Activated T-helper 17 cell treated with anti-CD3 and anti-CD28 coated beads, Interleukin-2, amount 50 U/mL, for 72 hours (primary cell): ENCODE data around the gene NEK7. TPM values are rescaled to one million over a fixed set of nuclear protein-coding genes. Genes with fewer than 3 reads are reported as not detected.
A peak's percentile ranks its signal among the peaks of the same experiment; 100 is the strongest.

Experiments
- ATAC-seq: fragments of 150-1000 bp; cut with Tn5 transposase; replicated peaks from 2 replicates; pipeline ENCODE4 v1.10.0; 2021; ENCODE audit warnings: mild to moderate bottlenecking, moderate library complexity
- H3K27ac Mint-ChIP-seq: one replicate; pipeline ENCODE4 v1.8.0; 2022; ENCODE audit warnings: mixed read lengths
- H3K27me3 Mint-ChIP-seq: one replicate; pipeline ENCODE4 v1.8.0; 2022; ENCODE audit warnings: mixed read lengths
- H3K36me3 Mint-ChIP-seq: one replicate; pipeline ENCODE4 v1.8.0; 2022; ENCODE audit warnings: low read depth, mild to moderate bottlenecking, mixed read lengths
- H3K4me1 Mint-ChIP-seq: one replicate; pipeline ENCODE4 v1.8.0; 2022; ENCODE audit warnings: mixed read lengths
- H3K4me3 Mint-ChIP-seq: one replicate; pipeline ENCODE4 v1.8.0; 2022; ENCODE audit warnings: mild to moderate bottlenecking, mixed read lengths
- H3K9me3 Mint-ChIP-seq: one replicate; pipeline ENCODE4 v1.8.0; 2022; ENCODE audit warnings: mixed read lengths
- total RNA-seq, 2 donors: library from RNA; stranded (reverse); gene quantifications; one replicate each; pipeline ENCODE4 v1.2.3, GENCODE V29; 2022

Gene NEK7
- total RNA-seq, 2 donors from 2014 or later, result 64.3 to 76.9 TPM

DNA sequence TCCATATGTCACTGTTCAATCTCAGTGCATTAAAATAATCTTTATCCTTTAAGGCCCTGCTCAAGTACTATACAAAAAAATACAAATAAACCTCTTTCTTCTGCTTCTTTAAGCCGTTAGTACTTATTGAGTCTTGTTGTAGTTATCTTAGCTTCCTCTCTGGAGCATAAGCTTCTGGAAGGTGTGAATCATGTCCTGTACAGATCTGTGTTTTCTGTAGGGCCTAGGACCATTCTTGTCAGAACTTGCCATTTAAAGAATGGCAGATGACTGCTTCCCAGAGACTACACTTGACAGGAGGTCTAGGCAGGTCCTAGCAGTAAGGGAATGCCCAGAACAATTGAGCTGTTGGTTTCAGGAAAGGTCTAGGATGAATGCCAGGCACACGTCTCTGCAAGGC is 12.9 kb downstream of the NEK7 start:
- Mint-ChIP-seq H3K36me3 (peaks cover 12% of the 10 kb centered on the region), H3K9me3 (no peaks in the 10 kb centered on the region), H3K4me3 (peak overlapping the region; percentile 87), H3K27ac (peak overlapping the region; percentile 96), H3K4me1 (peaks cover 66% of the 10 kb centered on the region), H3K27me3 (no peaks in the 10 kb centered on the region)
- peak; percentile 45 for ATAC-seq

DNA sequence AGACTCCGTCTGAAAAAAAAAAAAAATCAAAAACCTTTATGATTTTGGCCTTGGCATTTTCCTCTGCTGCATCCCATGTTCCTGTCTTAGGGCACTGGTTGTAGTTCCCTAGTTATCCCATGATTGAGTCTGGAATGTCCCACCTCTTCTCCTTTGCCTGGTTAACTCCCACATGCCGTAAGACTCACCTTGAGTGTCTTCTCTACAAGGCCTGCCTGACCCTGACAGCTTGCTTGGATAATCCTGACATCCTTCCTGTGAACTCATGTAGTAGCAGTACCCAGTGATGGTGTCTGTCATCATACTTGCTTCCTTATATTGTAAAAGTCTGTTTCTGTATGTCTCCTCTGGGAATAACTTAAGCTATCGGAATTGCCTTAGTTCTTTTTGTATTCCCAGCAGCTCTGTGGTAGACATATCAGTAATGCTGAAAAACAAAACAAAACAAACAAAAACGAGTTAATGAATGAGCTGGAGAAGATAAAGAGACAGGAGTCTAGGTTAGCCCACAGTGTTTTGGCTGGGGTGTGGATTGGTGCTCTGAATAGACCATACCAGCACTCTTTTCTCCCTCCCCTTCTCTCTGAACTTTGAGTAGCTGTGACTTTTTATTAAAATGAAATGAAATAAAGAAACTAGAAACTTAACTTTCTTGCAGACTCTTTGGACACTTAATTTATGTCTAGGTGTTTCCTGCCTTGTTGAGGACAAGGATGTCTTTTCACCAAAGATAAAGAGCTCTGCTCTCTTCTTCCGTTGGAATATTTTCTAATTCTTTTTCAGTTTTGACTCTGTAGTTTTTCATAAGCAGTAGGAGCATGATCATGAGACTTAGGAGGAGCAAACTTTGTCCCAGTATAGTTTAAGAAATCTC is 15.1 kb downstream of the NEK7 start:
- Mint-ChIP-seq H3K9me3 (no peaks in the 10 kb centered on the region), H3K27ac (peak overlapping the region; percentile 76), H3K27me3 (no peaks in the 10 kb centered on the region), H3K4me3 (peak overlapping the region; percentile 69), H3K4me1 (peaks cover 65% of the 10 kb centered on the region), H3K36me3 (peaks cover 7% of the 10 kb centered on the region)
- ATAC-seq, result no peak

DNA sequence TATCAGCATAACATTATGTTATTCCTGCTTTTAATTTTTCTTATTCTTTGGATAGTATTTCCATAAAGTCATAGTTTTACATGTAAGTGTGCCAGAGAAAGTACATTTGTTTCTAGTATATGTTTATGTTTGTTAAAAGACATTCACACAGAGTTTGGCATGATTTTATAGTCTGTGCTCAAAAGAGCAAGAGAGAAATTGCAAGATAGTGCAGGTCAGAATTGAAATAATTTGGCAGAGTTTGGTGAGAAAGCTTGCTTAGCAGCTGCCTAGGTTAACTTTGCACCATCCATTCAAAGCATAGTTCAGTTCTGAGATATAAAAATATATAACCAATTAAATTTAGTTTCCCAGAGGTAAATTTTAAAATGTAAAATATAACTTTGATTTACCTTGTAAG is 17.0 kb downstream of the NEK7 start:
- Mint-ChIP-seq H3K4me1 (peaks cover 61% of the 10 kb centered on the region), H3K27me3 (no peaks in the 10 kb centered on the region), H3K4me3 (peak overlapping the region; percentile 69), H3K27ac (peak overlapping the region; percentile 95), H3K9me3 (no peaks in the 10 kb centered on the region), H3K36me3 (peaks cover 7% of the 10 kb centered on the region)
- ATAC-seq, result no peak

DNA sequence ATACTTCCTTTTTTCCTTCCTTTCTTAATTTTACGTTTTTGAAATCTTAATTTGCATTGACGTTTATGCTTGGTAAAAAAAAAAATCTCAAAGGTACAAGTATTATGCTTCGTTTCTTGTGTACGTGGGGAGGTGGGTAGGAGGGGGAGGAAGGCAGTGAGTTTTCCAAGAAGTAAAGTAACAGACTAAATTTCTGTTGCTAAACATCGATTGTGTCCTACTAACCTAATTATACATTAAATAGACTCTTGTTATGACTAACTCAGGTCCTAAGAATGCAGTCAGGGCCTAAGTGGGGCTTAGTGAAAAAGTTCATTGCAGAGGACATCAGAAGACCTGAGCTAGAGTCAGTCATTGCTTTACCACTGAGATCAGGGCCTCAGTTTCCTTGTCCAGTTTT is 17.5 kb downstream of the NEK7 start:
- H3K27ac Mint-ChIP-seq, result peak overlapping the region; percentile 95
- peak overlapping the region; percentile 69 for H3K4me3 Mint-ChIP-seq
- peaks cover 62% of the 10 kb centered on the region for H3K4me1 Mint-ChIP-seq
- no peaks in the 10 kb centered on the region for H3K27me3 Mint-ChIP-seq
- peaks cover 7% of the 10 kb centered on the region for H3K36me3 Mint-ChIP-seq
- peak; percentile 62 for ATAC-seq
- H3K9me3 Mint-ChIP-seq, result no peaks in the 10 kb centered on the region

DNA sequence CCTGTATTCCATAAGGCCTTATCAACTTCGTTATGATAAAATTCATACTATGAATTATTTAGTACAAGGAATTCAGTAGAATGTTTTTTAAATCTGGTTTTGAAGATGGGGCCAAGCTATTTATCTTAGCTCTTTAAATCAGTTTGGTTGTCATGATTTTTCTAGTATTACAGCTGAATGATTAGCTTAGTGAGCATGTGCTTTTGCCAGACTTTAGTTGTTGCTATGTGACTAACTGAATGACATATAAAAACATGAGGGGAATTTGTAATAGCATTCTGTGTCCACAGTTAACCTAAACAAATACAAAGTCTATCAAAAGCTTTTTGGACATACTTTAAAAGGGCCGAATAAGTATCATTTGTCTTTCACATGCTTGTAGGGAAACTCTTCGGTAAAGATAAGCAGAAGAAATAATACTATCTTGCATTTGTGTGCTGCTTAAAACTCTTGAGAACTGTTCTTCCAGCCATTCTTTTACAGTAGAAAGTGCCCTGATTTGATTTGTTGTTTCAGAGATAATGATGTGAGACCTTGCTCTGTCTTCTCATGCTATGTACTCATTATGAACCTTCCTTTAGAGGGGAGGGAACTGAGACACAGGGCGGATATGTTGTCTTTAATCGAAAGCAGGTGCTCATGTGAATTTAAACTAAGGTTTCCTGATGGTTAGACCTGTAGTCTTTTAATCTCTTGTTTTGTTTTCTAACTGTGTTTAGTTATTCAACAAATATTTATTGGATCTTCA is 18.8 kb downstream of the NEK7 start:
- peak overlapping the region; percentile 90 for H3K27ac Mint-ChIP-seq
- peak; percentile 81 for ATAC-seq
- no peaks in the 10 kb centered on the region for H3K27me3 Mint-ChIP-seq

DNA sequence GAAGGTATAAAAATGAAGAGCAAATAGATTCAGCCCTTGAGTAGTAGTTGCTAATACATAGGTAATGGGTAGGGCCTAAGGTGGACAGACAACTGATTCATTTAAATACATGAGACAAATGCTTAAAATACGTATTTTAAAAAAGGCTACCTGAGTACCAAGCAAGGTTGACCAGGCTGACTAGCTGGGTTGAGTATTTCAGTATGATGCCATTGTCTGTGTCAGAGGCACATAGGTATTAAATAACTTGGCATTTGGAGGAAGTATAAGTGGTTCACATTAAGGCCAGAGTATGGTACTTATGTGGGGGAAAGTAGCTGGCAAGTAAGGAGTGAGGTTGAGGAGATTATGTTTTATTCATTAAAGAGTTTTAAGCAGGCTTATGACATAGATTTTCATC is 19.4 kb downstream of the NEK7 start:
- Mint-ChIP-seq H3K4me1 (peaks cover 68% of the 10 kb centered on the region), H3K4me3 (peak overlapping the region; percentile 86), H3K36me3 (no peaks in the 10 kb centered on the region), H3K27ac (peak overlapping the region; percentile 90), H3K27me3 (no peaks in the 10 kb centered on the region), H3K9me3 (no peaks in the 10 kb centered on the region)
- ATAC-seq, result peak; percentile 56

More for the DNA sequence above, 18.8 kb downstream of the NEK7 start:
- H3K4me1 Mint-ChIP-seq, result peaks cover 65% of the 10 kb centered on the region
- no peaks in the 10 kb centered on the region for H3K36me3 Mint-ChIP-seq
- H3K4me3 Mint-ChIP-seq, result peak overlapping the region; percentile 86
- H3K9me3 Mint-ChIP-seq, result no peaks in the 10 kb centered on the region

DNA sequence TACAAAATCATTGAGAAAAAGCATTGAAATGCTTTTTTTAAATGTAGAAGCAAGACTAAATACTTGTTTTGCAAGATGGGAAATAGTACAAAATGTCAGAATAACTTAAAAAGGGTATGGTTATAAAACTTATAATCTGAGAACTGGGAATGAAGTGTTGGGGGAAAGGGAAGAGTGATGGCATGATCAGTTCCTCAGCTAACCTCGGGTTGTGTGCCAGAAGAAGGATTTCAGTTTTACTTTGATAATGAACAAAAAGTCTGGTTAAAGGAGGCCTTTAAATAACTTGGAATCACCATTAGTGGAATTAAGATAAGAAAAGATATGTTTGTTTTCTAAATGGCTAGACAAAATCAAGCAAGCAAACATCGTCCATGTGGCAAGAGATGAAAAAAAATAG is 20.7 kb downstream of the NEK7 start:
- H3K4me1 Mint-ChIP-seq, result peaks cover 73% of the 10 kb centered on the region
- H3K27me3 Mint-ChIP-seq, result no peaks in the 10 kb centered on the region
- ATAC-seq, result no peak
- peak overlapping the region; percentile 90 for H3K27ac Mint-ChIP-seq
- H3K9me3 Mint-ChIP-seq, result no peaks in the 10 kb centered on the region
- no peaks in the 10 kb centered on the region for H3K36me3 Mint-ChIP-seq
- peak overlapping the region; percentile 86 for H3K4me3 Mint-ChIP-seq

DNA sequence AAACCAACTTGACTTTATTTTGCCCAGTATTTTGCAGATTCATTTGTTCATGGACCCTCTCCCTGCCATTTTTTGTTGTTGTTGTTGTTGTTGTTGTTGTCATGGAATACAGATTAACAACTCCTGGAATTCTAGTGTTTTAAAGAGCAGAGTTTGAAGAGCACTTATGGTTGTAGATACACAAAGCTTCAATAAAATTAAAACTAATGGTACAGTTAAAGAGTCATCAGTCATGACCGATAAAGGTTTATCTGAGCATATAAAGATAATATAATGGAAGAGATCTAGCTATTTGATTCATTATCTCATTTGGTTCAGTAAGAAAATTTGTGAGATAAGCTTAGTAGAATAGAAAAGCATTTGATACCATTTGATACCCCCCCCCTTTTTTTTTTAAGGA is 21.8 kb downstream of the NEK7 start:
- Mint-ChIP-seq H3K27me3 (no peaks in the 10 kb centered on the region), H3K4me3 (peak overlapping the region; percentile 86), H3K9me3 (no peaks in the 10 kb centered on the region), H3K36me3 (no peaks in the 10 kb centered on the region), H3K4me1 (peaks cover 76% of the 10 kb centered on the region), H3K27ac (peak overlapping the region; percentile 90)
- no peak for ATAC-seq

DNA sequence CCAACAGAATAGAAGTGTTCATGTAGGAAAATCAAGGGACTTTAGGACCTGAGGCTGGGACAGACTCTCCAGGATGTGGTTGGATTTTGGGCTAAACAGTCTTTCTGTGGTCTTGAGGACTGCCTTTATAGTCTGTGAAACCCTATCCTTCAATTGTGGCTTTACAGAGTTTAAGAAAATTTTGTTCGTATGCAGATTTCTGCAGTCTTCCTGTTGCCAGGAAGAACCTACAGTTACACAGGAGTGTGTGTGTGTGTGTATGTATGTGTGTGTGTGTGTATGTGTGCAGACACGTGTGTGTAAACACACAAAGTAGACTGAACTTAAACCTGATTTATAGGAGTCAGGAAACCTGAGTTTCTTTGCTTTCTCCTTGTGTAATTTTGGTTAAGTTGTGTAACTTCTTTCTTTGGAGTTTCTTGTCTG is 22.8 kb downstream of the NEK7 start:
- Mint-ChIP-seq H3K27me3 (no peaks in the 10 kb centered on the region), H3K4me3 (peak overlapping the region; percentile 86), H3K36me3 (no peaks in the 10 kb centered on the region), H3K4me1 (peaks cover 72% of the 10 kb centered on the region), H3K9me3 (no peaks in the 10 kb centered on the region), H3K27ac (peak overlapping the region; percentile 58)
- peak; percentile 15 for ATAC-seq

DNA sequence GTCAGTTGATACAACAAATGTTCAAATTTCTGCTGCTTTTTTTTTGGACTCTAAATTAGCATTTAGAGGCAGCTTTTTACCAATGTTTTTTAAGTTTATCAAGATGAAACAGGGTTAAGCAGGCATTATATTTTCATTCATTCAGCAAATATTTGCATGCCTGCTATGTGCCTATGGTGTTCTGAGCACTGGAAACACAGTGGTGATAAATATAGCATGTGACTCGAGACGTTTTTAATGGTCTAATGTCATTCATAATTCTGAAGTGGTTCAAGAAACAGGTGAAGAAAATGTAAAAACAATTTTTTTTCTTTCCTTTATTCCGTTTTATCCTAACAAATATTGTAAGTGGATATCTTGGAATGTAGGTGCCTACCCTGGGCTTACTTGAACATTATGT is 26.8 kb downstream of the NEK7 start:
- Mint-ChIP-seq H3K27ac (no peak overlapping the region), H3K36me3 (no peaks in the 10 kb centered on the region)
- no peak for ATAC-seq

DNA sequence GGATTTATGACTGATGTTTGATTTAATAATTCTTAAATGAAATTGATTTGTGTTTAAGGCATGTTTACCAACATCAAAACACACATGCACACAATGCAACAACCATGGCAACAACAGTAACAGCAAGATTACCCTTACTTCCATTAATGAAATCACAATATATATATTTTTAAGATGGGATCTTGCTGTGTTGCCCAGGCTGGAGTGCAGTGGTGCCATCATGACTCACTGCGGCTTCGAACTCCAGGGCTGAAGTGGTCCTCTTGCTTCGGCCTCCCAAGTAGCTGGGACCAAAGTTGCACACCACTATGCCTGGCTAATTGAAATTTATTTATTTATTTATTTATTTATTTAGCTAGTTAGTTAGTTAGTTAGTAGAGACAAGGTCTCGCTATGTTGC is 27.7 kb downstream of the NEK7 start:
- Mint-ChIP-seq H3K36me3 (no peaks in the 10 kb centered on the region), H3K4me1 (peaks cover 46% of the 10 kb centered on the region), H3K27me3 (no peaks in the 10 kb centered on the region), H3K27ac (no peak overlapping the region), H3K9me3 (no peaks in the 10 kb centered on the region), H3K4me3 (peak overlapping the region; percentile 68)
- no peak for ATAC-seq

More for the DNA sequence above, 26.8 kb downstream of the NEK7 start:
- H3K4me3 Mint-ChIP-seq, result peak overlapping the region; percentile 16
- no peaks in the 10 kb centered on the region for H3K27me3 Mint-ChIP-seq
- no peaks in the 10 kb centered on the region for H3K9me3 Mint-ChIP-seq
- peaks cover 52% of the 10 kb centered on the region for H3K4me1 Mint-ChIP-seq

DNA sequence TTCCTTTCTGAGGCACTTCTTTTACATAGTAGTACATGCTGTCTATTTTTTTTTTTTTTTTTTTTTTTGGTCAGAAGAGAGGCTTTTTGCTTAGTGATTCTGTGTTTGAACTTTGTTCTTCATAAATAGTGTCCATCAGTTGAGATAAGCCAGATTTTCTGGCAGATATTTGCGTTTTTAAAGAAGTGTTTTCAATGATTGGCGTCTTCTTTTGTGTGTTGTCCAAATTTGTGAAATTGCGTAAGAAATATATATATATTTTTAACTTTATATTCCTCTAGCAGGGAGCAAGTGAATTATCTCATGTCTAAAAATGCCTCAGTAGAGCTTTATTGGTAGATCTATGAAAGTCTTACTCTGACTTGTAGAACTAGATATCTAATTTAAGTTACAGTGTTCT is 28.3 kb downstream of the NEK7 start:
- no peak for ATAC-seq
- H3K4me3 Mint-ChIP-seq, result peak overlapping the region; percentile 68
- H3K4me1 Mint-ChIP-seq, result peaks cover 40% of the 10 kb centered on the region
- H3K9me3 Mint-ChIP-seq, result no peaks in the 10 kb centered on the region
- no peaks in the 10 kb centered on the region for H3K36me3 Mint-ChIP-seq
- H3K27ac Mint-ChIP-seq, result peak overlapping the region; percentile 84
- H3K27me3 Mint-ChIP-seq, result no peaks in the 10 kb centered on the region

DNA sequence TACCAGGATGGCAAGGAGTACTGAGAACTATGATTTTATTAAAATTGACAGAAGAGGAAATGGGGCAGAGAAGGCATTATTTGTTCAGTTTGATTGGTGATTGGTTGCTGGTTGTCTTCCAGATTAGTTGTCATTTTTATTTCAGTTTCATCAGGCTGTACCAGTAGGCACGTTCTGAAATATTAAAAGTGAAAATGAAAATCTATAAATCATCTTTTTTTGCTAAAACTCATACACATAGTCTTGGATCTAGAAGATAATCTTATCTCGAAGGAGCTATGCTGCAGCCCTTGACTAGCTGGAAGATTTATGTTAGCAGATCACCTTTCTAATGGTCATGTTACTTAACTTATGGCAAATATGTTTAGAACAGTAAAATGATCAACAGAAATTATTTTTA is 29.0 kb downstream of the NEK7 start:
- ATAC-seq, result peak; percentile 65
- Mint-ChIP-seq H3K36me3 (no peaks in the 10 kb centered on the region), H3K27ac (peak overlapping the region; percentile 84), H3K4me1 (peaks cover 40% of the 10 kb centered on the region), H3K9me3 (no peaks in the 10 kb centered on the region), H3K4me3 (peak overlapping the region; percentile 68), H3K27me3 (no peaks in the 10 kb centered on the region)

DNA sequence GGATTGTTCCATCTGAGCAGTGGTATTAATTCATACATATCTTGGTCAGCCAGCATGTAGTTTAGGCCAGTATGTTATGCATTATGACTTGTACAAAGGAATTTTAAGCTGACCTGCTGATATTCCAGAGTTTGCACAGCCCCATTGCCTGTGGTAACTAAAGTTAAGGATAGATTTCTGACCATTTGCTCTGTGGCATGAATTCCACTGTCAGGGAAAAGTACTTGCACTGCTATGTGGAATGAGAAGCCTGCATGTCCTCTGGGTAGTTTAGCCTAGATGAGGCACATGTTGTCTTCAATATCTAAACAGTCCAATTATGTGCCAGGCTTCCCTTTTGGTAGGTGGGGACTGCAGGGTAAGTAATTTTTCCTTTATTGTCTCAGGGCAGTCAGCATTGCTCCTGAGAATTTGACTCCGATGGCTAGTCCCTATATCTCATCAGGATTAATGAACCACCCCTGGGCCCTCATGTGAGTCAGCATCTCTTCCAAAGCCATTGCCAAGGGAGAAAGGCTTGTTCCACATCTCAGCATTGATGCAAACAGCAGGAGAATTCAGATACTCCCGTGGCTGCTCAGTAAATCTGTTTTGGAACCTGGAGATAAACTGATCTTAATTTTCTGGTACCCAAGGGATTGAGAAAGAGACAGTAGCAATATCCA is 30.2 kb downstream of the NEK7 start:
- no peak for ATAC-seq
- peak overlapping the region; percentile 68 for H3K4me3 Mint-ChIP-seq
- H3K4me1 Mint-ChIP-seq, result peaks cover 37% of the 10 kb centered on the region
- no peaks in the 10 kb centered on the region for H3K27me3 Mint-ChIP-seq
- H3K9me3 Mint-ChIP-seq, result no peaks in the 10 kb centered on the region
- no peak overlapping the region for H3K27ac Mint-ChIP-seq
- H3K36me3 Mint-ChIP-seq, result no peaks in the 10 kb centered on the region
